ENCODE data around the gene PAX7.

Gene PAX7

DNA sequence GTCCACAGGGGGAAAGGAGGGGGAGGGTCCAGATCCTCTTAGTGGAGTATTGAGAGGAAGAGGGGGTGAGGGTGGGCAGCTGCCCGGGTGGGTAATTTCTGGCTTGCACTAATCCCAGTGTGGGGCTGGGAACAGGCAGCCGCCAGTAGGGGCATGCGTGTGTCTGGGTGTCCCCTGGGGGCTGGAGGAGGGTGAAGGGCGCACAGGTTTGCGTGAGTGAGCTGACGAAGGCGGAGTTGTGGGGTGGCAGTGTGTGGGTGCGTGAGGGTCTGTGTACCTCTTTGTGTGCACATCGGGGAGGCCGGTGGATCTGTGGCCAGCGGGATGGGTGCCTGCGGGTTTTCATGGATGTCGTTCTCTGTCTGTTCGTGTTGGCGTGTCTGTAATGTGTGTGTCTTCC is 97.3 kb downstream of the PAX7 start:
- Histone ChIP-seq H3K27ac (ENCODE audit: low read length) (no peak overlapping the region), H3K27me3 (ENCODE audit: insufficient read depth, low read length, poor library complexity) (peaks cover 8% of the 10 kb centered on the region)

DNA sequence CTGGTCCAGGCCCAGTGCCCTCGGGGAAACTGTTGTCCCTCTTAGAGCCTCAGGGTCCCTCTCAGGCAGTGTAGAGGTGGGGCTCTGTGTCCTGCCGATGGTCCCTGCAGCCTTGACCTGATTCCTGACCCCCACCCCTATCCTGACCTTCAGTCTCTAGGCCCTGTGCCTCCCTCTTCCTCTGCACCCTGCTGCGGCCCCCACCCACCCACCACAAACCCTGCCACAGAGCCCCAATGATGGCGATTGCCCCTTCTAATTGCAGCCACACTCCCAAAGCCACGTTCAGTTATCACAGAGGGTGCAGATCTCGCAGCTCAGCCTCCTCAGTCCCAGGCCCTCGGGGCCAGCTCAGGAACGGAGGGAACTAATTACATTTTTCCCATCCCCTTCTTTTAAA is 99.7 kb downstream of the PAX7 start:
- Histone ChIP-seq H3K9ac (ENCODE audit: low read depth, low read length) (no peak overlapping the region), H4K20me1 (ENCODE audit: insufficient read depth, low read length) (peaks cover 13% of the 10 kb centered on the region; the same call in 1 of the 2 replicates), H3K79me2 (ENCODE audit: insufficient read depth, low read length) (no peaks in the 10 kb centered on the region), H3K4me1 (ENCODE audit: insufficient read depth, low read length) (no peaks in the 10 kb centered on the region), H3K4me2 (ENCODE audit: insufficient read depth, low read length) (no peak overlapping the region), H3K36me3 (ENCODE audit: insufficient read depth, low read length) (no peaks in the 10 kb centered on the region), H3K27me3 (ENCODE audit: insufficient read depth, low read length, poor library complexity) (peaks cover 21% of the 10 kb centered on the region), H3K27ac (ENCODE audit: low read length) (no peak overlapping the region), H2AFZ (ENCODE audit: low read depth, low read length) (no peak overlapping the region), H3K9me3 (ENCODE audit: insufficient read depth, low read length, severe bottlenecking) (no peaks in the 10 kb centered on the region), H3K4me3 (ENCODE audit: low read depth in 1 of 2, low read length in 2 of 2) (no peak overlapping the region)
- DNase-seq (no peak), ATAC-seq (ENCODE audit: insufficient read depth, low read depth) (no peak)
- TF ChIP-seq EZH2 (IDR thresholded peaks at IDR 0.05; ENCODE audit: borderline replicate concordance, low read depth, low read length, severe bottlenecking): no peak
- TF ChIP-seq, protein P1, sequence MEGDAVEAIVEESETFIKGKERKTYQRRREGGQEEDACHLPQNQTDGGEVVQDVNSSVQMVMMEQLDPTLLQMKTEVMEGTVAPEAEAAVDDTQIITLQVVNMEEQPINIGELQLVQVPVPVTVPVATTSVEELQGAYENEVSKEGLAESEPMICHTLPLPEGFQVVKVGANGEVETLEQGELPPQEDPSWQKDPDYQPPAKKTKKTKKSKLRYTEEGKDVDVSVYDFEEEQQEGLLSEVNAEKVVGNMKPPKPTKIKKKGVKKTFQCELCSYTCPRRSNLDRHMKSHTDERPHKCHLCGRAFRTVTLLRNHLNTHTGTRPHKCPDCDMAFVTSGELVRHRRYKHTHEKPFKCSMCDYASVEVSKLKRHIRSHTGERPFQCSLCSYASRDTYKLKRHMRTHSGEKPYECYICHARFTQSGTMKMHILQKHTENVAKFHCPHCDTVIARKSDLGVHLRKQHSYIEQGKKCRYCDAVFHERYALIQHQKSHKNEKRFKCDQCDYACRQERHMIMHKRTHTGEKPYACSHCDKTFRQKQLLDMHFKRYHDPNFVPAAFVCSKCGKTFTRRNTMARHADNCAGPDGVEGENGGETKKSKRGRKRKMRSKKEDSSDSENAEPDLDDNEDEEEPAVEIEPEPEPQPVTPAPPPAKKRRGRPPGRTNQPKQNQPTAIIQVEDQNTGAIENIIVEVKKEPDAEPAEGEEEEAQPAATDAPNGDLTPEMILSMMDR (IDR thresholded peaks at IDR 0.05; ENCODE audit: borderline replicate concordance, extremely low read depth, low read length, poor library complexity, severe bottlenecking): no peak

More for the DNA sequence above, 97.3 kb downstream of the PAX7 start:
- DNase-seq (no peak), ATAC-seq (ENCODE audit: insufficient read depth, low read depth) (no peak)
- no peak overlapping the region for H3K4me2 ChIP-seq (ENCODE audit: insufficient read depth, low read length)
- no peaks in the 10 kb centered on the region for H3K4me1 ChIP-seq (ENCODE audit: insufficient read depth, low read length)
- H3K36me3 ChIP-seq (ENCODE audit: insufficient read depth, low read length): no peaks in the 10 kb centered on the region
- no peaks in the 10 kb centered on the region for H4K20me1 ChIP-seq (ENCODE audit: insufficient read depth, low read length)
- TF ChIP-seq, protein P1 (IDR thresholded peaks at IDR 0.05; ENCODE audit: borderline replicate concordance, extremely low read depth, low read length, poor library complexity, severe bottlenecking): no peak
- TF ChIP-seq EZH2 (IDR thresholded peaks at IDR 0.05; ENCODE audit: borderline replicate concordance, low read depth, low read length, severe bottlenecking): no peak
- no peak overlapping the region for H3K4me3 ChIP-seq (ENCODE audit: low read depth in 1 of 2, low read length in 2 of 2)
- H3K9ac ChIP-seq (ENCODE audit: low read depth, low read length): no peak overlapping the region
- no peak overlapping the region for H2AFZ ChIP-seq (ENCODE audit: low read depth, low read length)
- no peaks in the 10 kb centered on the region for H3K79me2 ChIP-seq (ENCODE audit: insufficient read depth, low read length)
- H3K9me3 ChIP-seq (ENCODE audit: insufficient read depth, low read length, severe bottlenecking): no peaks in the 10 kb centered on the region

DNA sequence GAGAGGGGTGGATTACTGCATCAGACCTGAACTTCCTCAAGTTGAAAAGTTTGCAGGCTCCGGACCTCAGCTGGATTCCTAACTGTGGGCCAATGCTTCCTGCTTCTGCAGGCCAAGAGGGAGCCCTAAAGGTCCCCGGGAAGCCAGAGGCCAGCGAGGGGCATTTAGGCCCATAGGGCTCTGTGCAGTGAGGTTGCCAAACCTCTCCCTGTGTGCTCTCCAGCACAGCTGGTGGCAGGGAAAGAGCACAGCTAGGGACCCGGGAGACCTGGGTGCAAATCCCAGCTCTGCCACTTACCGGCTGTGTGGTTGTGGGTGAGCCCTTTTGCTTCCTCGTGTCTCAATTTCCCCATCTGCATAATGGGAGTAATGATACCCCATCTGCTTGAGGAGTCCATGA is 100.5 kb downstream of the PAX7 start:
- no peak overlapping the region for H3K4me3 ChIP-seq (ENCODE audit: low read depth in 1 of 2, low read length in 2 of 2)
- H3K9me3 ChIP-seq (ENCODE audit: insufficient read depth, low read length, severe bottlenecking): no peaks in the 10 kb centered on the region
- H3K4me1 ChIP-seq (ENCODE audit: insufficient read depth, low read length): no peaks in the 10 kb centered on the region
- H3K27ac ChIP-seq (ENCODE audit: low read length): no peak overlapping the region
- H3K4me2 ChIP-seq (ENCODE audit: insufficient read depth, low read length): no peak overlapping the region
- H2AFZ ChIP-seq (ENCODE audit: low read depth, low read length): no peak overlapping the region
- ATAC-seq (ENCODE audit: insufficient read depth, low read depth) (no peak), DNase-seq (no peak)
- peaks cover 13% of the 10 kb centered on the region; the same call in 1 of the 2 replicates for H4K20me1 ChIP-seq (ENCODE audit: insufficient read depth, low read length)
- H3K27me3 ChIP-seq (ENCODE audit: insufficient read depth, low read length, poor library complexity): peaks cover 21% of the 10 kb centered on the region
- H3K9ac ChIP-seq (ENCODE audit: low read depth, low read length): no peak overlapping the region
- H3K36me3 ChIP-seq (ENCODE audit: insufficient read depth, low read length): no peaks in the 10 kb centered on the region
- TF ChIP-seq EZH2 (IDR thresholded peaks at IDR 0.05; ENCODE audit: borderline replicate concordance, low read depth, low read length, severe bottlenecking): no peak
- TF ChIP-seq, protein P1 (IDR thresholded peaks at IDR 0.05; ENCODE audit: borderline replicate concordance, extremely low read depth, low read length, poor library complexity, severe bottlenecking): no peak
- no peaks in the 10 kb centered on the region for H3K79me2 ChIP-seq (ENCODE audit: insufficient read depth, low read length)
